ENCODE results near the gene BLVRB.

BLVRB gene

GRCh38 chr19:40400559-40400958 lies 65.0 kb downstream of the BLVRB start:
- no peak for DNase-seq (ENCODE audit: low read depth)

- DNase-seq (ENCODE audit: low read depth), result peak; percentile 55
Observed at GRCh38 chr19:40398417-40399131, 67.0 kb downstream of the BLVRB start.

Measured in activated T-cell treated with anti-CD3 and anti-CD28 coated beads for 24 hours (primary cell).